AG10803 (cell line): Measurements from ENCODE around the gene SOWAHA.
"Not testable (repeated sequence)": the region's sequence is repeated elsewhere in the genome, so short reads cannot be mapped to it uniquely, and the experiment has no call there.

Source experiments
- DNase-seq: peaks from one replicate; pipeline ENCODE4 v3.0.0; 2010; ENCODE audit warnings: low read depth
- H3K4me3 ChIP-seq: 2 replicates; pipeline ENCODE4 v1.5.1; 2011; ENCODE audit warnings: mild to moderate bottlenecking, low read length, control low read depth
- CTCF ChIP-seq: conservative IDR thresholded peaks from 2 replicates; pipeline ENCODE4 v1.5.1; 2011; ENCODE audit warnings: mild to moderate bottlenecking, low read length, control low read depth, inconsistent platforms

SOWAHA gene

GRCh38 chr5:132854301-132854700 is 41.2 kb downstream of the SOWAHA start:
- no peak for DNase-seq
- H3K4me3 ChIP-seq = no peak overlapping the region
- no peak for TF ChIP-seq CTCF

DNA sequence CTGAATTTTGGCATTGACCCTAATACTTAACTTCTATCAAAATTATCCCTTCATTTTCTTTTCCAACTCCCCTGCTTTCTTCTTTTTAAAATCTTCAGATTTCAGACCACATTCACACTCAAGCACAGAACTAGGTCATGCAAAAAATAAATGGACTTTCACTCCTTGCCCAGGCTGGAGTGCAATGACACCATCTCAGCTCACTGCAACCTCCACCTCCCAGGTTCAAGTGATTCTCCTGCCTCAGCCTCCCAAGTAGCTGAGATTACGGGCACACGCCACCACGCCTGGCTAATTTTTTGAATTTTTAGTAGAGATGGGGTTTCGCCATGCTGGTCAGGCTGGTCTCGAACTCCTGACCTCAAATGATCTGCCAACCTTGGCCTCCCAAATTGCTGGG is 41.9 kb downstream of the SOWAHA start:
- DNase-seq, H3K4me3 ChIP-seq: not testable (repeated sequence)

GRCh38 chr5:132856011-132856410 is 42.9 kb downstream of the SOWAHA start:
- no peak overlapping the region for H3K4me3 ChIP-seq
- no peak for DNase-seq
- TF ChIP-seq CTCF = no peak

DNA sequence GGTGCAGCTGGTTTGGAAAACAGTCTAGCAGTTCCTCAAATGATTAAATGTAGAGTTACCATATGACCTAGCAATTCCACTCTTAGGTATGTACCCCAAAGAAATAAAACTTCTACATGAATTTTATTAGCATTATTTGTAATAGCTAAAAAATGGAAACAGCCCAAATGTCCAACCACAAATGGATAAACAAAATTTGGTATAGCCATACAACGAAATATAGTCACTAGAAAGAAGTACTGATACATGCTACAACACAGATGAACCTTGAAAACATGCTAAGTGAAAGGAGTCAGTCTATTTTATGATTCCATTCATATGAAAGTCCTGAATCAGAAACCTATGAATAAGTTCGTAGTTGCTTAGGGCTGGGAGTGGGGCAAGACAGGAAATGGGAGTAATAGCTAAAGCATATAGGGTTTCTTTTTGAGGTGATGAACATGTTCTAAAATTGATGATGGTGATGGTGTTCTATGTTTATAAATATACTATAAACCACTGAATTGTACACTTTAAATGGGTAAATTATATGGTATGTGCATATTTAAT is 46.9 kb downstream of the SOWAHA start:
- DNase-seq = no peak
- H3K4me3 ChIP-seq = no peak overlapping the region
- no peak for TF ChIP-seq CTCF

- H3K4me3 ChIP-seq = no peak overlapping the region
- no peak for TF ChIP-seq CTCF
- no peak for DNase-seq
Observed at GRCh38 chr5:132860742-132861141, 47.6 kb downstream of the SOWAHA start.

- no peak for TF ChIP-seq CTCF
Observed at GRCh38 chr5:132865668-132866341, 52.7 kb downstream of the SOWAHA start.

More at GRCh38 chr5:132865668-132866341, 52.7 kb downstream of the SOWAHA start:
- H3K4me3 ChIP-seq = peak overlapping the region; percentile 94
- DNase-seq = no peak
